HG03457 (cell line): ENCODE measurements around the gene OGFOD2.
"Not testable (repeated sequence)": the region's sequence is repeated elsewhere in the genome, so short reads cannot be mapped to it uniquely, and the experiment has no call there.

Source experiments
- ATAC-seq: cut with Tn5 transposase; IDR thresholded peaks from one replicate; pipeline ENCODE4 v1.9.1; 2021; ENCODE audit warnings: moderate number of reproducible peaks; ENCODE audit not compliant: unreplicated experiment

Gene OGFOD2

DNA sequence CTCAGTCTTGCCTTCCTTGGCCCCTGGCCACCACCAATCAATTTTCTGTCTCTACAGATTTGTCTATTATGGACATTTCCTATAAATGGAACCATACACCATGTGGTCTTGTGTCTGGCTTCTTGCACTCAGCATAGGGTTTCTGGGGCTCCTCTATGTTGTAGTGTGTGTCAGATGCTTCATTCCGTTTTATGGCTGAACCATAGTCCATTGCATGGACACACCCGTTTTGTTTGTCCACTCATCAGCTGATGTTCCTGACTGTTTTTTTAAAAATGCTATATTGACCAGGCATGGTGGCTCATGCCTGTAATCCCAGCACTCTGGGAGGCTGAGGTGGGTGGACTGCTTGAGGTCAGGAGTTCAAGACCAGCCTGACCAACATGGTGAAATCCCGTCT is 26.4 kb downstream of the OGFOD2 start:
- no peak for ATAC-seq

DNA sequence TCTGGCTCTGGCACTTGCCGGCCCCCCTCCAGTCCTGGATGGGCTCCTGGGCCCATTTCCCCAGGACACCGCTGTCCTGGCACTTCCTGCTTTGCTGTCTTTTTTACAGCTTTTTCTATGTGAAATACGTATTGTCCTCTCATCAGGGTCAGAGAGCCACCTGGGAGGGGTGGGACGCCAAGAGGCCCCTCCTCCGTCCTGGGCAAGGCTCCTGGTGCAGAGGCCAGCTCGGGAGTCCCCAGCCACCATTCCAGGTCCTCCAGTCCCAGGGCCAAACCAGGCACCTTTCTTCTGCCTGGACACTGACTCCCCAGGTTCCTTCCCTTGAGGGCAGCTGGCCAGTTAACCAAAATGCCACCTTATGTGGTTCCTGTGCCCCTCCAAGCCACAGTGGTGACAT is 28.2 kb downstream of the OGFOD2 start:
- ATAC-seq: no peak

DNA sequence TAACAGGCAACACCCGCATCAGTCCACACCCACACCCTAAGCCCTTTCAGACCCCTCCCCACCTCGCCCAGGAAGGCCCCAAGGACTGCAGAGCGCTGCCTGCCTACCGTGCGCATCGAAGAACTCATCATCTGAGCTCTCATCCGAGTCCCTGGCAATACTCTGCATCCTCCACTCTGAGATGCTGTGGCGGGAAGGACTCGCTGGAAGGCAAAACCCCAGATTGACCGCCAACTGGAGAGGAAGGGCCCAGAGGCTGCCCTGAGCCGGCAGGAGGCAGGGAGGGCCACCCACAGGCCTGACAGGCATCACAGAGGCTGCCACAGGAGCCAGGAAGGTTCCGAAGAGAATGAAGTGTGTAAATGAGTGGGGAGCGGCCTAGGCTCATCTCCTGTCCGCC is 29.2 kb downstream of the OGFOD2 start:
- ATAC-seq: no peak

DNA sequence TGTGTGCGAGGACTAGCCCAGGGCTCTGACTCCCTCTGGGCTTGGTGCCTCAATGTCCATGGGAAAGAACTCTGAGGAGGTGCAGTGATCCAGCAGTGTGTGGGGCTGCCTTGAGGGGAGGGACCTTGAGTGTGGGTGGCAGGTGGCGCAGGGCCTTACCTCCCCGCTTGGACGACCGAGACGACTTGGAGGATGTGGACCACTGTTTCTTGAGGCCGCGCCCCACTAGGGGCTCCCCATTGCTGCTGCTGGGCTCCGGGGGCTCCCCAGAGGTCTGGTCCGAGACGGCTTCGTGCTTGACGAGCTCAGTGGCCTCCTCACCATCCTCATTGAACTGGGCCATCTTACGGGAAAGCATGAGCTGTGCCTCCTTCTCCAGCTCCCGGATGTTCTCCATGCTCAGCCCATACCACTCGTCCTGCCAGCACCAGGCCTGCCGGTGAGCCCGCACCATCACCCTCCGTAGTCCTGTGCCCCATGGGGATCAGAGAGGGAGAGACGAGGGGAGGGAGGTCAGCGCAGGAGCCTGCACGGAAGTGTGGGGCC is 30.1 kb downstream of the OGFOD2 start:
- no peak for ATAC-seq

DNA sequence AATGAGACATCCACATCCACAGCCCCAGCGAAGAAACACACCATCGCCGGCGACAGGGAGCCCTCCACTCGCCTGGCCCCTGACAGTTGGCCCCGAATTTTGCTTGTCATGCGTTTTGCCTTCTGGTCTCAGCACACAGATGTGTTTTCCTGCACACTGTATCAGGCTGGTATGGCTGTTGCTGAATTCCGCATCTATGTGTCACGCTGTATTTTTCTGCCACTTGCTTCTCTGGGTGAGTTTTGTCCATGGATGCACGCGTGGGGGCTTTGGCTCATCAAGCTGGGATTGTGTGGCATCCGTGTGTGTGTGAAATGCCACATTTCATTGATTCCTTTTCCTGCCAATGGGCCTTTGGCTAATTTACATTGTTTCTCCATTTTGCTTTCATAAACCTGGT is 31.9 kb downstream of the OGFOD2 start:
- ATAC-seq: no peak

DNA sequence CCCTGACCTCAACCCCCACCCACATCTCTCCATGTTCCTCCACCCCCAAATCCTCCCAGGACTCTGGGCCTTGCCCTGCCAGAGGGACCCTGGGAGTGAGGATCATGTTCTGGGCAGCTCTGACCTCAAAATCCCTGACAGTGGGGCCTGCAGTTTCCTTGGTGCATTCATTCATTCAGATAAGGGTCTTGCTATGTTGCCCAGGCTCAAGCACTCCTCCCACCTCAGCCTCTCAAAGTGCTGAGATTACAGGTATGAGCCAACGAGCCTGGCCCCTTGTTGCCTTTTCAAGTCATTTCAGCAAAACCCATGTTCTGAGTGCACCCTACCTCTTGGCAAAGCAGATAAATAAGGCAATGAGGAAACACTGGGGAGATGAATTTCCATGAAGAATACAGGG is 35.1 kb downstream of the OGFOD2 start:
- ATAC-seq: no peak

DNA sequence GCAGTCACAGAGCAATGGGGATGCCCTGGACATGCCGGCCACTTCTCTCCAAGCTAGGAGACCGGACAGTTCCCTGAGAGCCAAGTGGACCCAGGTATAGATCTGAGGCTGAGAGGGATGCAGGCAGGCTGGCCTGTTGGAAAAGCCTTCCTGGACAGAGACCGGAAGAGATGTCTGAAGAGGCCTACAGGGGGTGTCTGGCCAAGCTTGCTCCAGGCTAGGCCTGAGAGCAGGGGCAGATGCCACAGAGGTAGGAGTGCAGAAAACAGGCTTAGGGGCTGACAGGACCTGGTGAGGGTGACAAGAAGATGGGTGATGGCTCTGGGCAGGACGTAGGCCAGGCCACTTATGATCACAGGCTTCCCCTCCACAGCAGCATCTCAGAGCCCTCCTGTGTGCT is 35.6 kb downstream of the OGFOD2 start:
- no peak for ATAC-seq

DNA sequence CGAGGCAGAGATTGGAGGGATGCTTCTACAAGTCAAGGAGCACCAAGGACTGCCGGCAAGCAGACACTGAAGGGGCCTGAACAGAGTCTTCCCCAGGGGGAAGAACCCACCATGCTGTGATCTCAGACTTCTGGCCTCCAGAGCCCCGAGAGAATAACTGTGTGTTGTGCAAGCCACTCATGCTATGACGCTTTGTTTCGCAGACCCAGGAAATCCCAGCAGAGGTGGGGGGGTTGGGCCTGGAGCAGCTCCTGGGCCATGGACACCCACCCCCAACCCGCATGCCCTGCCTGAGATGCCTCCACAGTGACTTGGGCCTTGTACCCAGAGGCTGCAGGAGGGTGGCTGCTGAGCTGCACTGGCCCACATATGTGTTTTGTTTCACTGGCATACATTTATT is 36.7 kb downstream of the OGFOD2 start:
- ATAC-seq: no peak

DNA sequence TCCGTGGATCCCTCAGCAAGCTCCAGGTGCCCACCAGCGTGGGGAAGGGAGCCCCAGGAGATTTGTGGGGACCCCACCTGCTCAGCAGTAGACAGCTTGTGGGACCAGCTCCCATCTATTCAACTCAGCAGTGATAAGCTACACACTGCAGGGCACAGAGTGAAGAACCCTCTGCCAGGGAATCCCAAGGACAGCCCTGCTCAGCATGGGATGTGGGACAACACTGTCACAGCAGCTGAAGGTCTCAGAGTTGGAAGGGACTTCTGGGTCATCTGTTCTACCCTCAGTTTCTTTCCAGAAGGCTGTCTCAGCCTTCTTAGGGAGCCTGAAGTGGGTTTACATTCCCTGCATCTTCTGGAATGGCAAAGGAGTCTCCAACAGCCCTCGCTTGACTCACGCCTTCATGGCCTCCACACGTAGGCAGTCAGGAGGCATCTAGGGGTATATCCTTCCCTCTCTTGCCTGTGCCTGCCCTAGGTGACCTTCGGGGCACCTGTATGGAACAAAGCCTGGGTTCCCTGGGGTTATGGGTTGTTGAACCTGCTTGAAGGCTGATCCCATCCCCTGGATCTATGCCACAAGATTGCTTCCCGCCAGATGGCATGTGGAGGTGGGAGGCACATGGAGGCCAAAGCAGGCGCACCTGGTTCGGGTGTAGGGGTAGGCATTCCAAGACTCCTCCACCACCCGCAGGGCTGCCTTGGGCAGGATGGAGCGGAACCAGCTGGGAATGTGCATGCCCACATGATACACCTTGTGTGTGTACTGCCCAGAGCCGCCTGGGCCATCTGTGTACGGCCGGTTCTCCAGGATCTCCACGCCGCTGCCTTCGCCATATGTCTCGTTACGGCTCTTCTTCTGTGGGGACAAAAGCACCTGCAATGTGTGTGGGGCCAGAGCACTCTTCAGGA is 38.4 kb downstream of the OGFOD2 start:
- ATAC-seq: no peak

DNA sequence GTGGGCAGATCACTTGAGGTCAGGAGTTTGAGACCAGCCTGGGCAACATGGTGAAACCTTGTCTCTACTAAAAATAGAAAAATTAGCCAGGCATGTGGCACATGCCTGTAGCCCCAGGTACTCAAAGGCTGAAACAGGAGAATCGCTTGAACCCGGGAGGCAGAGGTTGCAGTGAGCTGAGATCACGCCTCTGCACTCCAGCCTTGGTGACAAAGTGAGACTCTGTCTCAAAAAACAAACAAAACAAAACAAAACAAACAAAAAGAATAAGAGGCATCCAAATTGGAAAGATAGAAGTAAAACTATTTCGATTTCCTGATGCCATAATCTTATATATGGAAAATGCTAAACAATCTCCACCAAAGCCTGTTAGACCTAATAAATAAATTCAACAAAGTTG is 39.4 kb downstream of the OGFOD2 start:
- not testable (repeated sequence) for ATAC-seq

DNA sequence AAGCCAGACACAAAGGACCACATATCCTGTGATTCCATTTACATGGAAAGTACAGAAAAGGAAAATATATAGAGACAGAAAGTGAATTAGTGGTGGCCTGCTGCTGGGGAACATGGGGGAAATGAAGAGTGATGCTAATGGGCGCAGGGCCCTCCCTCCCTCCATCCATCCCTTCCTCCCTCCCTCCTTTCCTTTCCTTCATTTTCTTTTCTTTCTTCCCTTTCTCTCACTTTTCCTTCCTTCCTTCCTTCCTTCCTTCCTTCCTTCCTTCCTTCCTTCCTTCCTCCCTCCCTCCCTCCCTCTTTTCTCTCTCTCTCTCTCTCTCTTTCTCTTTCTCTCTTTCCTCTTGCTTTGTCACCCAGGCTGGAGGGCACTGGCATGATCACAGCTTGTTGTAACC is 42.7 kb downstream of the OGFOD2 start:
- ATAC-seq: no peak

DNA sequence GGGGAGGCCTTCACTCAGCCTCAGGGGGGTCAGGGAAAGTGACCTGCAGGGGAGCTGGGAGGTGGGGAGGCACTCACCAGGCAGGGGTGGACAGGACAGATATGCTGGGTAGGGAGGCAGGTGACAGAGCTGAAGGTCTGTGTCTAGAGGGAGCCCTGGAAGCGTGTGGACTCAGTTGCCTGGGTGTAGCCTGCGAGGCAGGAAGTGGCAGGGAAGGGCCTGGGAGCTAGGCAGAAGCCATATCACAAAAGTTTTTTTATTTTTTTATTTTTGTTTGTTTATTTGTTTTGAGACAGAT is 44.7 kb downstream of the OGFOD2 start:
- no peak for ATAC-seq

DNA sequence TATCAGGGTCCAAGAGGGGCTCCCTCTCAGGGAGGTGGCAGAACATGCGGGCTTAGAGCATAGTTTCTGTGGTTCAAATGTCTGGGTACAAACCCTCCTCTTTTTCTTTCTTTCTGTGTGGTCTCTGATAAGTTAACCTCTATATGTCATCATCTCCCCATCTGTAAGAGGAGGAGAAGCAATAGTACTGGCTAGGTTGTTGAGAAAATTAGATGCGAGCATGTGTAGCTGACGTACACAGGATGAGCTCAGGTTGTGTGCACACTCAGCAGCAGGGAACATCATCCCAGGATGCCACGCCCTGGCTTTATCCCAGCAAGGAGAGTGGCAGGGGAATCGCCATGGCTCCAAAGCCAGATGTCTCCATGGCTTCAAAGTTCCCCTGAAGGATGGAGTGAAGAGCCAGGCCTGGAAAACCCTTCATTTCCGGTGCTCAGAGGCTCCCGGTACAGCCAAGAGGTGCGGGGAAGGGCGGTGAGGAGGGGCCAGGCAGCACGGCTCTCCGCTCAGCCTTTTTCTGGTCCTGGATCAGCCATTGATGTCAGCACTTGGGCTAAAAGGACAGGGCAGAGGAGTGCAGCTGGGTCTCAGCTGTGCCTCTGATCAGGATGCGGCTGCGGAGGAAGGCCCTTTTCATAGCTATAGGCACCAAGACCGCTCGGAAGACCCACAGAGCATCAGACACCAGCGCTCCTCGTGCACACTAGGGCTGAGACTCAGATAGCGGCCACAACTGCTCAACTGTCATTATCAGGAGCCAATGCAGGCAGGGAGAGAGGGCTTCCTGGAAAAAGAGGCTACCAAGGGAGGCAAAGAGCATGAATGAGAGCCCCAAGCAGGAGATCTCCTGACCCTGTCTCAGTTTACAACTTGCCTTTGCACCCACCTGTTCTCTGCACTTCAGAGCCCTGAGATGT is 46.9 kb downstream of the OGFOD2 start:
- ATAC-seq: no peak

DNA sequence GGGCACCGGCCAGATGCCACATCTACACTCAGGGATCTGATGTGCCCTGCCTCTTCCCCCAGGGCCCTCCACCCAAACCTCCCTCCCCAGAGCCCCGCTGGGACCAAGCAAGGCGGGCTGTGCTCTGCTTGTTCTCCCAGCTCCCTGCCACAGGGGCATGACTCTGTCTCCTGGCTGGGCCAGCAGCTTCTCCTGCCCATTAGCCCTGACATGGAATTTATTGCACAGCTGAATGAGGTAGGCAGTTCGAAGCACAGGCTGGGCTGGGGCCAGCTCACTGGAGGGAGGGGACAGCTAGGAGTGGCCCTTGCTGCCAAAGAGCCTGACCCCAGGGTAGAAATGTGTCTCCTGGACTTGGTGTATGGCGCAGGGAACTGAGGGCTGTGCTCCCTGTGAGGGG is 47.8 kb downstream of the OGFOD2 start:
- ATAC-seq: no peak

DNA sequence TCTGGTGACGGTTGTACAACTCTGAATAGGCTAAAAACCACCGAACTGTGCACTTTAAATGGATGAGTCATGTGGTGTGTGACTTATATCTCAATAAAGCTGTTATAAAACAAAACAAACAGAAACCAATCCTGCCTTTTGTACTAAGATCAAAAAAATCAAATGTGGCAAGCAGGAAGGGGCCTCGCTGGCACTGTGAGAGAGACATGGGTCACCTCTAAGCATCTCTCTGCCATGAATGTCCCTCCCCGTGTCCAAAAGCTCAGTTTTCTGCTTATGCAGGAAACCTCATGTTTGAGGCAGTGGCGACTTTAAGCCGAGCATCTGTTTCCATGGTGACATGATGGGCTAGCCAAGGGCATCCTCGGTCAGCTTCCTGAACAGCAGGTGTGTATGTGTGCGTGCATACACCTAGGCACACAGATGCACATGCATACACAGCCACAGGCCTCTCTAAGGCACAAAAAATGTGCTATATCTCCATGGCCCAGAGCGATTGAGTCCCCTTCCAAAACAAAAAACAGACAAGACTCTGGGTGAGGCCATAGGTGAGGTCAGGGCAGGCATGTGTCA is 49.9 kb downstream of the OGFOD2 start:
- ATAC-seq: no peak

DNA sequence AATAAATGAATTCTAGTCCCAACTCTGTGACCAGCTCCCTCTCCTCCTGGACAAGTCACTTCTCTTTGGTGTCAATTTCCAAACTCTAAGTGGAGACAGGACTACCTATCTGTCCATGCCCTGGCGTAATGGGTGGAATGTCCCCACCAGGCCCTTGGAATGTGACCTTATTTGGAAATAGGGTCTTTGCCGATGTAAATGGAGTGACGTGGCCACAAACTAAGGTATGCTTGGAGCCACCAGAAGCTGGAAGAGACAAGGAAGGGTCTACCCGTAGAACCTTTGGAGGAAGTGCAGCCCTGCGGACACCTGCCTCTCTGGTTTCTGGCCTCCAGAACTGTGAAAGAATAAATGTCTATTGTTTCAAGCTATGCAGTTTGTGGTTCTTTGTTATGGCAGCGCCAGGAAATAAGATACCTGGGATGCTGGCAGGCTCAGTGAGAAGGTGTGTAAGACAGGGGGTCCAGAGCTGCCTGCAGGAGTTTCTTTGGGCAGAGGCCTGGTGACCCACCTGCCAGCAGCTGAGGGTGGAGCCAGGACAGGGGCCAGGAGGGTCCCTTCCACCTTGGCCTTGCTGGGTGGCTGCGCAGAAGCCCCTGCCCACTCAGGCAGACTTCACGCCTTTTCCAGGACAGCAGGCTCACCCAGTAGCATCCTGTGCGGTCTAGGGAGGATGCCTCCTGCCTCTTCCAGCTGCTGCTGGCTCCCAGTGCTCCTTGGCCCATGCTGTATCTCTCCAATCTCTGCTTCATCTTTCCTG is 51.2 kb downstream of the OGFOD2 start:
- ATAC-seq: no peak

DNA sequence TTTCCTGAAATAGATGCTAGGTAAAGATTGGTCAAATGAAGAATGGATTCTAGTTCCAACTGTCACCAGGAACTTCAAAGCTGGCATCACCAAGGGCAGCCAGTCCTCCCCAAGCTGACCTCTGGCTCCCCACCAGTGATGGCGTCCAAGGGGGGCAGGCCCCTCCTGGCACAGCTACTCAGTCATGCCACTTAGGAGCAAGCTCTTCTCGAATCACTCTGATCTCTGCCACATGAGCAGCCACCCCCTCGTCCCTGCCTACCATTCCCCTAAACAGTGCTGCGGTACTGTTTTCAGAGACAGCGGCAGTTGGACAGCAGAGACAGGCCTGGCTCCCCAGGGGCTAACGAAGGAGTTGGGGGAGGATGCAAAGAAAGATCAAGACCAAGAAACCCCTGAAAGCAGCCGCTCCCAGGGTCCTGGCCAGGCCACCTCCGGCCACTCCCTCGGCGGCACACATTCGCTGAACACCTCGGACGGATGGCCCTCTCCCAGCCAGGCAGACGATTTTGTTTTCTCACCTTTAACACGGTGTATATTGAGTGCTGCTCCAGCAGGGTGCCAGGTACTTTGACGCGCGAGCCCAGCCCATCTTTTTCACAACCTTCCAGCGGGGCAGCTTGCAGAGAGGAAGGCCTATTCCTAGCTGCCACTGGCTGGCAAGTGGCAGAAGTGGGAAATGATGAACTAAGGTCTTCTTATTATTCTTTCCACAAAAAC is 52.8 kb downstream of the OGFOD2 start:
- no peak for ATAC-seq

DNA sequence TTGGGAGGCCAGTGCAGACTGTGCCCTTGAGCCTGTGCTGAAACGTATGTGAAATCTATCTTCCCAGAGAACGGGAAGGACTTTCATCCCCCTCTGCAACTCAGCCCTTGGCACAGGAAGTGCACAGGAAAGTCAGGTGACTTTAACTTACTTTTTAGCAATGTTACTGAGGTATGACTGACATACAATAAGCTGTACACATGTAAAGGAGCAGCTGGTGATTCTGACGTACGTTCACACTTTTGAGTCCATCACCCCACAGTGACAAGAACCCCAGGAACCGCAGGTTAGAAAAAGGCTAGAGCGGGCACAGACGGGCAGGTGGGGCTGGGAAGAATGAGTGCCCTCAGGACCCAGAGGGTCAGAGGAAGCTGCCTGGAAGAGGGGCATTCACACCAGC is 53.4 kb downstream of the OGFOD2 start:
- ATAC-seq: no peak

DNA sequence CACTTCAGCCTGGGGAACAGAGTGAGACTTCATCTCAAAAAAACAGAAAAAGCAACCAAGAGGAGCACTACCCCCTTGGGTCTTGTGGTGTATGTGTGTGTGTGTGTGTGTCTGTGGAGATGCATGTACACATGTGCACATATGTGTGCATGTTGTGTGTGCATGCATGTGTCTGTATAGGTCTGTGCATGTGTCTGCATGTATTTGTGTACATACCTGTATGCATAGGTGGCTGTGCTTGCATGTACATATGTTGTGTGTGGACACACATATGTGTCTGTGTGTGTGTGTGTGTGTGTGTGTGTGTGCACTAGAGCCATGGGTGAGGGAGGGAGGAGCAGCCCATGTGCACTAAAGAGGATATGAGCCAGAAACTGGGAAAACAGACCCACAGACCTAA is 54.5 kb downstream of the OGFOD2 start:
- ATAC-seq: no peak
